Neural cell (in vitro differentiated cells): ENCODE data around the gene ADAMTSL2. TPM values are rescaled to one million over a fixed set of nuclear protein-coding genes. Genes with fewer than 3 reads are reported as not detected.

Experiments
- H2AFZ ChIP-seq: fragments of 200-600, 300-800 bp; sonication (generic), shearing (Covaris generic); 2 replicates; pipeline ENCODE4 v1.6.0; 2014; ENCODE audit warnings: low read depth, mild to moderate bottlenecking, antibody characterized with exemption, low read length, moderate library complexity
- H3F3A ChIP-seq: fragments of 200-600 bp; shearing (Covaris generic); 2 replicates; pipeline ENCODE4 v1.6.1; 2016; ENCODE audit warnings: mild to moderate bottlenecking, moderate library complexity, mixed read lengths, antibody characterized with exemption, low read length; ENCODE audit not compliant: insufficient read depth, poor library complexity, severe bottlenecking
- H3K27ac ChIP-seq: fragments of 200-600, 300-800 bp; sonication (generic), shearing (Covaris generic); 2 replicates; pipeline ENCODE4 v1.5.1; 2014; ENCODE audit warnings: mild to moderate bottlenecking, low read length, moderate library complexity
- H3K27me3 ChIP-seq: fragments of 300-800, 200-600 bp; sonication (generic), shearing (Covaris generic); 2 replicates; pipeline ENCODE4 v1.6.0; 2014; ENCODE audit warnings: mild to moderate bottlenecking, low read depth, low read length, moderate library complexity; ENCODE audit not compliant: insufficient read depth
- H3K36me3 ChIP-seq: fragments of 300-800, 200-600 bp; sonication (generic), shearing (Covaris generic); 2 replicates; pipeline ENCODE4 v1.5.1; 2014; ENCODE audit warnings: mild to moderate bottlenecking, antibody characterized with exemption, low read length, moderate library complexity; ENCODE audit not compliant: insufficient read depth
- H3K4me2 ChIP-seq: fragments of 300-800, 200-600 bp; sonication (generic), shearing (Covaris generic); 2 replicates; pipeline ENCODE4 v1.6.0; 2014; ENCODE audit warnings: mild to moderate bottlenecking, low read length
- H3K4me3 ChIP-seq: fragments of 300-800, 200-600 bp; sonication (generic), shearing (Covaris generic); 2 replicates; pipeline ENCODE4 v1.5.1; 2014; ENCODE audit warnings: mild to moderate bottlenecking, low read length, moderate library complexity
- H3K79me2 ChIP-seq: fragments of 200-600 bp; shearing (Covaris generic); replicated peaks from 2 replicates; pipeline ENCODE4 v1.6.0; 2014; ENCODE audit warnings: mild to moderate bottlenecking, low read length, moderate library complexity; ENCODE audit not compliant: insufficient read depth
- H3K9ac ChIP-seq: fragments of 300-800, 200-600 bp; sonication (generic), shearing (Covaris generic); 2 replicates; pipeline ENCODE4 v1.6.1; 2016; ENCODE audit warnings: mild to moderate bottlenecking, low read length, mixed read lengths
- H3K9me2 ChIP-seq: fragments of 200-600 bp; shearing (Covaris generic); 2 replicates; pipeline ENCODE4 v1.6.1; 2016; ENCODE audit warnings: mild to moderate bottlenecking, low read length, mixed read lengths; ENCODE audit not compliant: insufficient read depth
- H3K9me3 ChIP-seq: fragments of 200-600, 300-800 bp; sonication (generic), shearing (Covaris generic); 2 replicates; pipeline ENCODE4 v1.6.1; 2016; ENCODE audit warnings: mild to moderate bottlenecking, mixed run types, low read length, moderate library complexity, mixed read lengths
- H4K20me1 ChIP-seq: fragments of 200-600 bp; shearing (Covaris generic); 2 replicates; pipeline ENCODE4 v1.6.1; 2016; ENCODE audit warnings: mild to moderate bottlenecking, mixed run types; ENCODE audit not compliant: insufficient read depth
- CTCF ChIP-seq: fragments of 450-650 bp; IDR thresholded peaks from 2 replicates; pipeline ENCODE4 v1.5.1; 2014; ENCODE audit warnings: antibody characterized with exemption, mild to moderate bottlenecking, moderate library complexity; ENCODE audit not compliant: poor library complexity, severe bottlenecking
- EP300 ChIP-seq: fragments of 450-650 bp; conservative IDR thresholded peaks from 2 replicates; pipeline ENCODE4 v1.6.1; 2014; ENCODE audit warnings: antibody characterized with exemption, mild to moderate bottlenecking, moderate library complexity; ENCODE audit not compliant: poor library complexity, severe bottlenecking
- EZH2 ChIP-seq: fragments of 200-600, 300-800 bp; shearing (Covaris generic), sonication (generic); IDR thresholded peaks from 2 replicates; pipeline ENCODE4 v1.6.1; 2014; ENCODE audit warnings: antibody characterized with exemption, low read length, borderline replicate concordance, mild to moderate bottlenecking; ENCODE audit not compliant: insufficient read depth, poor library complexity, severe bottlenecking
- MXI1 ChIP-seq: fragments of 450-650 bp; conservative IDR thresholded peaks from 2 replicates; pipeline ENCODE4 v1.6.1; 2014; ENCODE audit warnings: antibody characterized with exemption, mild to moderate bottlenecking; ENCODE audit not compliant: poor library complexity, severe bottlenecking
- POLR2AphosphoS5 ChIP-seq: IDR thresholded peaks from 2 replicates; pipeline ENCODE4 v1.6.1; 2012
- RAD21 ChIP-seq: fragments of 450-650 bp; conservative IDR thresholded peaks from 2 replicates; pipeline ENCODE4 v1.6.1; 2014; ENCODE audit warnings: antibody characterized with exemption, mild to moderate bottlenecking, moderate library complexity
- REST ChIP-seq: IDR thresholded peaks from 2 replicates; pipeline ENCODE4 v1.6.1; 2012; ENCODE audit warnings: borderline replicate concordance
- SMC3 ChIP-seq: fragments of 450-650 bp; conservative IDR thresholded peaks from 2 replicates; pipeline ENCODE4 v1.6.1; 2014; ENCODE audit warnings: antibody characterized with exemption, mild to moderate bottlenecking, moderate library complexity; ENCODE audit not compliant: poor library complexity
- TAF1 ChIP-seq: IDR thresholded peaks from 2 replicates; pipeline ENCODE4 v1.6.1; 2012; ENCODE audit warnings: low read depth
- polyA plus RNA-seq: library from polyadenylated mRNA; depleted of rRNA; stranded (reverse); fragments of >200 nt; gene quantifications from 2 replicates; pipeline ENCODE4 v1.2.3, GENCODE V29; 2014

ADAMTSL2 gene
- polyA plus RNA-seq, 1 donor from 2014 or later, result 0.85 TPM

GRCh38 chr9:133600739-133601138 lies 66.2 kb downstream of the ADAMTSL2 start:
- Histone ChIP-seq H3K27ac (no peak overlapping the region), H3K9me2 (no peaks in the 10 kb centered on the region), H3K9me3 (no peaks in the 10 kb centered on the region), H3F3A (no peaks in the 10 kb centered on the region), H4K20me1 (no peaks in the 10 kb centered on the region), H3K36me3 (no peaks in the 10 kb centered on the region), H3K4me3 (no peak overlapping the region), H2AFZ (no peak overlapping the region), H3K4me2 (no peak overlapping the region), H3K79me2 (no peaks in the 10 kb centered on the region), H3K9ac (no peak overlapping the region), H3K27me3 (no peaks in the 10 kb centered on the region)
- no peak for TF ChIP-seq TAF1
- no peak for TF ChIP-seq REST
- TF ChIP-seq MXI1, result no peak
- no peak for TF ChIP-seq CTCF
- no peak for TF ChIP-seq EP300
- TF ChIP-seq POLR2AphosphoS5, result no peak
- no peak for TF ChIP-seq SMC3
- TF ChIP-seq RAD21, result no peak
- TF ChIP-seq EZH2, result no peak

- H3K9me2 ChIP-seq, result no peaks in the 10 kb centered on the region
- H3K27ac ChIP-seq, result no peak overlapping the region
- H3K4me3 ChIP-seq, result no peak overlapping the region
- H3K9me3 ChIP-seq, result no peaks in the 10 kb centered on the region
- TF ChIP-seq SMC3 (no peak), REST (no peak), EZH2 (no peak), CTCF (no peak), EP300 (no peak), POLR2AphosphoS5 (no peak), RAD21 (no peak), TAF1 (no peak), MXI1 (no peak)
- no peak overlapping the region for H3K4me2 ChIP-seq
- H3K79me2 ChIP-seq, result no peaks in the 10 kb centered on the region
- no peak overlapping the region for H3K9ac ChIP-seq
- no peak overlapping the region for H2AFZ ChIP-seq
- no peaks in the 10 kb centered on the region for H3K27me3 ChIP-seq
- H3F3A ChIP-seq, result no peaks in the 10 kb centered on the region
- H3K36me3 ChIP-seq, result no peaks in the 10 kb centered on the region
- H4K20me1 ChIP-seq, result no peaks in the 10 kb centered on the region
Observed at GRCh38 chr9:133601746-133602145, 67.2 kb downstream of the ADAMTSL2 start.
